ENCODE results near the gene PLXNC1.

PLXNC1 gene

DNA sequence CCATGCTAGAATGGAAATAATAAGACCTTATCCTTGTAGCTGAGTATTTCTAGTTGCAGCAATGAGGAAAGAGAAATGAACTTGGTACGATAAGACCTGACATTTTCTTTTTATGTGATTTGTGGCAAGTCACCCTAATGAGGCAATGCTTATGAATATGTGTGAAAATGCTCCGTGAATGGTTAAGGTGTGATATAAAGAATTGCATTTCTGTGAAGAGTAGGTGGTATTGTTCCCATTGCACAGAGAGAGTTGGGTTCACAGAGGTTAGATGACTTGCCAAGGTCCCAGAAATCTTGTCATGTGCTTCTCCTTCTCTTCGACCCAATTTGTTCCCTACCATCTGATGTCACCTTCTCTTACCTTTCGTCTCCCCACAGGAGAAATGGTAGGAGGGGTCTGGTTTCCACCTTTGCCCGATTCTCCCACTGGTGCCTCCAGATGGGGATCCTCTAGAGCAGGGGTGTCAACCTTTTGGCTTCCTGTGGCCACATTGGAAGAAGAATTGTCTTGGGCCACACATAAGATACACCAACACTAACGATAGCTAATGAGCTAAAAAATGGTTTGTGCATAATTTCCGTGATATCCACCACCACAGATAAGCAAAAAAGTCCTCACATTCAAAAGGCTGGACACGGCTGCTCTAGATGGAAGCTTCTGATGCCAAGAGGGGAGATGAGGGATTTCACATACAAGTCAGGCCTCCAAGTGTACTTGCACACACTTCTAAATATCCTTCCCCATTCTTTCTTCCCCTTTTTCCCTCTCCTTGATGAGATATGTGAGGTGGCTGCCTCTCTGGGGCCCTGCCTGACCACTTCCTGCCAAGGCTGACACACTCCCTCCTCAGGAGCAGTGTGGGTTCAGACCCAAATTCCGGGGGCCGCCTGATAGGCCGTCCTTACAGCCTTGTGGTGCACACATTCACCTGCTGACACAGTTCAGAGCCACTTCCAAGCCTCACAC lies 96.1 kb downstream of the PLXNC1 start:
- no peak for DNase-seq

GRCh38 chr12:94245631-94246383 lies 97.4 kb downstream of the PLXNC1 start:
- DNase-seq: peak; percentile 38

GRCh38 chr12:94247246-94247645 lies 98.9 kb downstream of the PLXNC1 start:
- DNase-seq: no peak

GRCh38 chr12:94248582-94248981 lies 100.2 kb downstream of the PLXNC1 start:
- DNase-seq: no peak

- no peak for DNase-seq
Measured at GRCh38 chr12:94250130-94250529, 101.8 kb downstream of the PLXNC1 start.

GRCh38 chr12:94254270-94254669 lies 105.9 kb downstream of the PLXNC1 start:
- DNase-seq: no peak

DNA sequence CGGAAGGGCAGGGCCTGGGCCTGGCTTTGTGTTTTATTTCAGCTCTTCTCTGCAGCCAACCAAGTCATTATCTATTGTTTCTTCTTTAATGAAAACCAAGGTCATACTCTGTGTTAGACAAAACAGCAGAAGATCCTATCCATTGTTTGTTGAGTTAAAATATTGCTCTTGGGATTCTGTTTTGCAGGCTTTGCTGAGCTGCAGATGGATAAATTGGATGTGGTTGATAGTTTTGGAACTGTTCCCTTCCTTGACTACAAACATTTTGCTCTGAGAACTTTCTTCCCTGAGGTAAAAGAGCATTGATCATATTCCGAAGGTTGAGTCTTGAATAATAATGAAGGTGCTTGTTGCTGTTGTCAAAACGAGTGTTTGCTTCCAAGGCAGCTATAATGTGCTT lies 106.6 kb downstream of the PLXNC1 start:
- DNase-seq: no peak

GRCh38 chr12:94255428-94255827 lies 107.1 kb downstream of the PLXNC1 start:
- no peak for DNase-seq

DNA sequence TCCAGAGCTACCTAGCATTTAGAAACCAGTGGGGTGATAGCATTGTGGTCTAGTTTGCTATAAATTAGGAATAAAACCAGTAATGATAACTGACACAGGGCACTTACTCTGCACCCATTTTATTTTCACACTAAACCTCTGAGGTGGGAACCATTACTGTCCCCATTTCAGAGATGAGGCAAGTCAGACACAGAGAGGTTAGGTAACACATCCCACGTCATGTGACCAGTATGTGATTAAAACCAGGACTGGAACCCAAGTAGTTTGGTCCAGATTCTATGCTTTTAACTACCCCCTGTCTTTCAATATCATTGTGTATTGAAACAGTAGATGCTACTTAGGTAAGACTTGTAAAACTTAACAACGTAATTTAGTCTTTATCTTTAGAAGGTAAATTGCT lies 110.2 kb downstream of the PLXNC1 start:
- no peak for DNase-seq

- DNase-seq: no peak
Measured at GRCh38 chr12:94260017-94260416, 111.6 kb downstream of the PLXNC1 start.

GRCh38 chr12:94260717-94261116 lies 112.3 kb downstream of the PLXNC1 start:
- no peak for DNase-seq

GRCh38 chr12:94261119-94261518 lies 112.7 kb downstream of the PLXNC1 start:
- DNase-seq: no peak

DNA sequence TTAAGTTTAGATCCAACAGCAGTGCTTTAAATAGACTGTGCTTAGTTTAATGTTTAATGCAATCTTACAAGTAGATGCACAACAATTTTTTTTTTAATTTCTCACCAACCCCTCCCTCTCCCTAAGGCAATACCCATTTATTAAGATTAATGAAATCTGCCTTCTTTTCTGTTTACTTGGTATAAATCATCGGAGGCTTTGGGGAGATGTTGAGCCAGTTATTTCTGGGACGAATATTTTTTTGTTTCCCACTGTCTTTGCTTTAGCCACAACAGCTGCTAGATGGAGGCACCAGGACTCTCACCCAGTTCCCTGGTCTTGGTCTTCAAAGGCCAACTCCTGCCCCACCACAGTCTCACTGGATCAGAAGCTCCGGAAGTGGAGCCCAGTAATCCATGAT lies 113.4 kb downstream of the PLXNC1 start:
- DNase-seq: no peak

GRCh38 chr12:94262228-94263010 lies 114.0 kb downstream of the PLXNC1 start:
- DNase-seq: peak; percentile 97

GRCh38 chr12:94263011-94263811 lies 114.8 kb downstream of the PLXNC1 start:
- no peak for DNase-seq

DNA sequence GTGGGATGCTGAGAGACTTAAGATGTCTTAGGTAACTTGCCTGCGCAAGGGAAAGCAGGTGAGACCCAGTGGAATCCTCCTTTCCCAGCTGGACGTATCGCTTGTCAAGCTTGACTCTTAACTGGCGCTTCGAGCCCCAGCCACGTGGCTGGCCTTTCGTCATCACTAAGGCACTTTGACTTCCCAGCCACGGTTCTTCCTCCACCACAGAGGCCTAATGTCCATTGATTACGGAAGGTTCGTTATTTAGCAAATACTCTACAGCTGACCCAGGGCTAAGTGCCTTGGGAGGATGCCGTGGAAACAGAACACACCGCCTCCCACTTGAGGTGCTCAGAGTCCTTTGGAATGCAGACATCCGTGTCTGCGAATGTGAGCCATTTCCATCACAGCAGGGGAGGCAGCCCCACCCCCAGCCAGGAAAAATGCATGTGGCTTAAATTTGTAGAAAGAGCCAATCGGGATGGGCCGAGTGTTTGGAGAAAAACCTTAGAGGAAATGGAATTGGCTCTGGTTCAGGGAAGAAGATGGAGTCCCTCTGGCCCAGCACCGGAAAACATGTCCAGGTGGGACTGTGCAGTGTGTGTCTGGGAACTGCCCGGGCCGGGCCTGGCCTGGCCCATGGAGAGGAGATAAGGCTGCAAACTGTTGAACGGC lies 115.7 kb downstream of the PLXNC1 start:
- peak; percentile 77 for DNase-seq

GRCh38 chr12:94264736-94265485 lies 116.5 kb downstream of the PLXNC1 start:
- DNase-seq: no peak

DNA sequence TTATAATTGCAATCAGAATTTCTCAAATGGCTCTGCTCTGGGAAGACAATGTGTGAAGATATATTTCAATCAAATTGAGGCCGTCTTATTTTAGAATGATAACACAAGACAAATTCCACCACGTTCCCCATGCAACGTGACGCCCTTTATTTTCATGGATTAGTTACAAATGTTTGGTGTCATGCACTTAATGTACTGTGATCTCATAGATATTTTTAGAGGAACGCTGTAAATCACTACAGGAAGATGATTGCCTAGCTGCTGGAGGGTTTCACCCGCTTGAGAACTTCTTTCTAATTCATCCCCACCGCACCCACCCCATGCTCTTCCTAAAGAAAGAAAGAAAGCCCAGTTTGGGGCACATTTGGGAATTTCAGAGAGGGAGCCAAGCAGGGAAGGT lies 117.2 kb downstream of the PLXNC1 start:
- no peak for DNase-seq

DNA sequence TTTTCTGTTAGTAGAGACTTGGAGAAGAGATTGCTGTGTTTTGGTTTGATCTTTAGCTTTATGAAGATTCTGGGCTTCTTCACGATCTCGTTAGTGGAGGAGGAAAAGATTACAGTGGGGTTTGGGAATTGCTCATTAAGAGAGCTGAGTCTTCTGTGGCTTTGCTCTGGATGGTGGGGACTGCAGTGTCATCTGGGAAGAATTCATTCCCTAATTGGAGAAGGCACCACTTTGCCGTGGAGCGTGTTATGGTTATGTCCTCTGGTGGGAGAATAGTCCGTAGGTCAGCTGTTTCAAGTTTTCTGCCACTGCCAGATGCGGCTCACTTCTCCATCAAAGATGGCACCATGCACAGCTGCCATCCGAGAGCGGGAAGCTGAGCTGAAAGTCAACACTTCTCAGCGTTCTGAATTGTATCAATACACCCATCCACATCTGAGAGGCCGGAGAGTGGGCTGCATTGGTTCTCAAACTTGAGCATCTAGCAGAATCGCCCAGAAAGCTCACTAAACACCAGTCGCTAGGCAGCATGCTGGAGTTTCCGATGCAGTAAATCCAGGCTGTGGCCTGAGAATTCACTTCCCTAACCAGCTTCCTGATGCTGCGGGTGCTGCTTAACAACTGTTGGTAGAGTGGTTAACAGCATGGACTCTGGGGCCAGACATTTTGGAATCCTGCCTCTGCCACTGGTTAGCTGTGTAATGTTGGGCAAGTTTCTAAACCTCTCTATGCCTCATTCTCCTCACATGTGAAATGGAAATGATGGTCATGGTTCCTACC lies 117.8 kb downstream of the PLXNC1 start:
- DNase-seq: no peak

Data from DMS79 (cell line).